ENCODE measurements around the gene RASA3.

- TF ChIP-seq ZNF274 (IDR thresholded peaks at IDR 0.05; ENCODE audit: low read depth, low read length) = no peak
- TF ChIP-seq YY1 (IDR thresholded peaks at IDR 0.05; ENCODE audit: insufficient read depth, insufficient read length) = no peak
- no peak for TF ChIP-seq SUZ12 (IDR thresholded peaks at IDR 0.05; ENCODE audit: extremely low read depth, insufficient read depth, insufficient read length)
Observed at GRCh38 chr13:113941571-113942191, 190.7 kb downstream of the RASA3 start.

Data from NT2/D1 (cell line).